GM23338 (cell line): Measurements from ENCODE around the gene POSTN. TPM values are rescaled to one million over a fixed set of nuclear protein-coding genes. Genes with fewer than 3 reads are reported as not detected.

ENCODE experiments used
- ATAC-seq: fragments of 200-7000 bp; cut with Tn5 transposase; 3 replicates; pipeline ENCODE4 v1.9.1; 2020
- DNase-seq: peaks from one replicate; pipeline ENCODE4 v3.0.0-alpha.2; 2015; ENCODE audit warnings: low spot score
- H2AFZ ChIP-seq: fragments of 200-600 bp; sonication (generic); 2 replicates; pipeline ENCODE4 v1.8.0; 2016; ENCODE audit warnings: antibody characterized with exemption, mild to moderate bottlenecking, moderate library complexity
- H3F3A ChIP-seq: fragments of 200-600 bp; sonication (generic); replicated peaks from 2 replicates; pipeline ENCODE4 v1.8.0; 2017; ENCODE audit warnings: antibody characterized with exemption, mixed run types, low read depth
- H3K27ac ChIP-seq: fragments of 200-600 bp; sonication (generic); 2 replicates; pipeline ENCODE4 v1.6.1; 2016; ENCODE audit warnings: low read depth
- H3K27me3 ChIP-seq: fragments of 200-600 bp; sonication (generic); 2 replicates; pipeline ENCODE4 v1.8.0; 2016; ENCODE audit warnings: mild to moderate bottlenecking, mixed run types, moderate library complexity; ENCODE audit not compliant: insufficient read depth
- H3K36me3 ChIP-seq: fragments of 200-600 bp; sonication (generic); 2 replicates; pipeline ENCODE4 v1.8.0; 2016; ENCODE audit warnings: mild to moderate bottlenecking; ENCODE audit not compliant: insufficient read depth
- H3K4me1 ChIP-seq: fragments of 200-600 bp; sonication (generic); 2 replicates; pipeline ENCODE4 v1.8.0; 2016; ENCODE audit warnings: mild to moderate bottlenecking, moderate library complexity; ENCODE audit not compliant: insufficient read depth
- H3K4me2 ChIP-seq: fragments of 200-600 bp; sonication (generic); 2 replicates; pipeline ENCODE4 v1.7.1; 2017; ENCODE audit warnings: mixed run types
- H3K4me3 ChIP-seq: fragments of 200-600 bp; sonication (generic); 2 replicates; pipeline ENCODE4 v1.6.1; 2016; ENCODE audit warnings: mixed run types
- H3K79me2 ChIP-seq: fragments of 200-600 bp; sonication (generic); replicated peaks from 2 replicates; pipeline ENCODE4 v1.8.0; 2017; ENCODE audit warnings: mild to moderate bottlenecking; ENCODE audit not compliant: insufficient read depth
- H3K9me2 ChIP-seq: fragments of 200-600 bp; sonication (generic); 2 replicates; pipeline ENCODE4 v1.8.0; 2017; ENCODE audit not compliant: insufficient read depth
- H4K20me1 ChIP-seq: fragments of 200-600 bp; sonication (generic); replicated peaks from 2 replicates; pipeline ENCODE4 v1.8.0; 2017; ENCODE audit warnings: mild to moderate bottlenecking; ENCODE audit not compliant: insufficient read depth
- H3K27ac Mint-ChIP-seq: 2 replicates; pipeline ENCODE4 v1.8.0; 2020; ENCODE audit warnings: inconsistent platforms, mild to moderate bottlenecking, moderate library complexity, mixed read lengths
- H3K27me3 Mint-ChIP-seq: 3 replicates; pipeline ENCODE4 v1.8.0; 2022; ENCODE audit warnings: low read depth, mild to moderate bottlenecking, moderate library complexity, mixed read lengths, inconsistent platforms; ENCODE audit not compliant: insufficient read depth, poor library complexity
- H3K36me3 Mint-ChIP-seq: 3 replicates; pipeline ENCODE4 v1.8.0; 2021; ENCODE audit warnings: low read depth, mild to moderate bottlenecking, inconsistent platforms, moderate library complexity, mixed read lengths
- H3K4me1 Mint-ChIP-seq: 3 replicates; pipeline ENCODE4 v1.8.0; 2020; ENCODE audit warnings: mild to moderate bottlenecking, inconsistent platforms, mixed read lengths
- H3K4me3 Mint-ChIP-seq: 3 replicates; pipeline ENCODE4 v1.8.0; 2021; ENCODE audit warnings: moderate library complexity, mild to moderate bottlenecking, inconsistent platforms, mixed read lengths
- H3K9me3 Mint-ChIP-seq: 3 replicates; pipeline ENCODE4 v1.8.0; 2020; ENCODE audit warnings: moderate library complexity, mild to moderate bottlenecking, inconsistent platforms, mixed read lengths
- CREB1 ChIP-seq: fragments of 250-450 bp; sonication (Bioruptor Pico); IDR thresholded peaks from 2 replicates; pipeline ENCODE4 v1.5.0; 2020; ENCODE audit warnings: low read depth, mild to moderate bottlenecking, moderate library complexity
- CTCF ChIP-seq, 2 experiments: fragments of 200-600 bp in 1 of 2; sonication (generic) in 1 of 2; conservative IDR thresholded peaks; 2 replicates each; pipeline versions ENCODE4 v1.5.1 to v1.6.1; 2016 to 2017; ENCODE audit warnings: antibody characterized with exemption in 2 of 2, low read depth in 2 of 2, mild to moderate bottlenecking in 2 of 2, moderate library complexity in 1 of 2
- ETS1 ChIP-seq: IDR thresholded peaks from 2 replicates; pipeline ENCODE4 v1.6.1; 2016; ENCODE audit warnings: antibody characterized with exemption
- EZH2 ChIP-seq: fragments of 200-600 bp; sonication (generic); IDR thresholded peaks from one replicate; pipeline ENCODE4 v1.8.0; 2017; ENCODE audit warnings: antibody characterized with exemption, mild to moderate bottlenecking, low read depth; ENCODE audit not compliant: unreplicated experiment
- EZH2phosphoT487 ChIP-seq: fragments of 200-600 bp; sonication (generic); IDR thresholded peaks from one replicate; pipeline ENCODE4 v1.8.1; 2018; ENCODE audit warnings: antibody characterized with exemption; ENCODE audit not compliant: unreplicated experiment
- JUNB ChIP-seq: IDR thresholded peaks from one replicate; pipeline ENCODE4 v1.6.1; 2016; ENCODE audit warnings: antibody characterized with exemption; ENCODE audit not compliant: unreplicated experiment
- NANOG ChIP-seq: IDR thresholded peaks from 2 replicates; pipeline ENCODE4 v1.6.1; 2016; ENCODE audit warnings: antibody characterized with exemption, borderline replicate concordance
- POLR2AphosphoS5 ChIP-seq: IDR thresholded peaks from 2 replicates; pipeline ENCODE4 v1.6.1; 2016; ENCODE audit warnings: antibody characterized with exemption, low read depth
- STAT1 ChIP-seq: IDR thresholded peaks from one replicate; pipeline ENCODE4 v1.6.1; 2016; ENCODE audit warnings: antibody characterized with exemption; ENCODE audit not compliant: unreplicated experiment
- ZNF114 ChIP-seq: fragments of 250-450 bp; sonication (Bioruptor Pico); IDR thresholded peaks from 2 replicates; pipeline ENCODE4 v1.5.0; 2020; ENCODE audit warnings: mild to moderate bottlenecking, moderate library complexity
- ZNF331 ChIP-seq: fragments of 250-450 bp; sonication (Bioruptor Pico); IDR thresholded peaks from 2 replicates; pipeline ENCODE4 v1.5.0; 2020; ENCODE audit warnings: low read depth, mild to moderate bottlenecking, moderate library complexity
- ZNF462 ChIP-seq: fragments of 250-450 bp; sonication (Bioruptor Pico); IDR thresholded peaks from 2 replicates; pipeline ENCODE4 v1.5.0; 2020; ENCODE audit warnings: mild to moderate bottlenecking, moderate library complexity
- polyA plus RNA-seq: library from polyadenylated mRNA; unstranded; fragments of >200 nt; fragmentation: Nextera tagmentation; extraction: Ambion mirVana; gene quantifications from 2 replicates; pipeline ENCODE4 v1.2.1, GENCODE V29; 2016
- total RNA-seq: library from RNA; depleted of rRNA; stranded (reverse); fragments of >200 nt; shearing (Covaris generic); gene quantifications from 2 replicates; pipeline ENCODE4 v1.2.3, GENCODE V29; 2014
- TF ChIP-seq, protein P1 (sequence below): IDR thresholded peaks from one replicate; pipeline ENCODE4 v1.6.1; 2018; ENCODE audit warnings: antibody characterized with exemption; ENCODE audit not compliant: unreplicated experiment

POSTN gene
- total and polyA plus RNA-seq, 2 experiments from 2014 or later, result 0.21 to 0.31 TPM

DNA sequence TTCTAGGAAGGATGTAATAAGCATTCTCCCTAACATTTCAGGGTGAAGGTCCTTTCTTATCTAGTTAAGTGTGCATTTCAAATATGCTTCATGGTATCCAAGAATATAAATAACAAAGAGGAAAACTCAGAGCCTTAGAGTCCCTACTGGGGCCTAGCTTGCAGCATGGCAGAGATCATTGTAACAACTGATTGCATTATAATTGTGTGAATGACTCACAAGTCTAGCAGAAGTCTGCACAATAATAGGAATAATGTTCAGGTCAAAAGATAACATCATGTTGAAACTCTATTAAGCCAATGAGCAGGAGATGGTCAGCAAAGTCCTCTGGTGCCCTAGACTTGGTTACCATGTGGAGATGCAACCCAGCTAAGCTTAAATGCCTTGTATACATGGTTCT, 3.4 kb downstream of the POSTN start:
- Histone ChIP-seq H3K4me1 (peaks cover 24% of the 10 kb centered on the region), H2AFZ (no peak overlapping the region), H3K4me3 (no peak overlapping the region), H3K27me3 (no peaks in the 10 kb centered on the region), H3K4me2 (peak overlapping the region; percentile 34), H3K79me2 (no peaks in the 10 kb centered on the region), H3K27ac (peak overlapping the region; percentile 7; the same call in 1 of the 2 replicates), H3F3A (no peaks in the 10 kb centered on the region), H3K36me3 (no peaks in the 10 kb centered on the region), H4K20me1 (no peaks in the 10 kb centered on the region), H3K9me2 (0 out of 2 replicates have a peak, but pooled peaks cover 2% of the 10 kb centered on the region)
- H3K27ac Mint-ChIP-seq, result peak overlapping the region; percentile 41; the same call in 1 of the 2 replicates
- ATAC-seq, result peak; percentile 63
- H3K27me3 Mint-ChIP-seq, result no peaks in the 10 kb centered on the region
- H3K4me3 Mint-ChIP-seq, result peak overlapping the region; percentile 45; the same call in 2 of the 3 replicates
- peaks cover 28% of the 10 kb centered on the region for H3K4me1 Mint-ChIP-seq
- peak; percentile 14 for DNase-seq
- H3K36me3 Mint-ChIP-seq, result no peaks in the 10 kb centered on the region
- H3K9me3 Mint-ChIP-seq, result no peaks in the 10 kb centered on the region
- TF ChIP-seq ZNF114 (CRISPR knock-in tag) (peak; percentile 9; the same call in 1 of the 2 replicates), CTCF (conservative IDR thresholded peaks at IDR 0.05; ENCODE audit: low read depth in 2 of 2) (no peak), EZH2phosphoT487 (no peak), NANOG (peak; percentile 90), POLR2AphosphoS5 (no peak), ZNF331 (no peak), CREB1 (CRISPR knock-in tag) (no peak), ZNF462 (CRISPR knock-in tag) (peak; percentile 97), ETS1 (no peak), JUNB (no peak), EZH2 (no peak), STAT1 (no peak)
- TF ChIP-seq, protein P1, sequence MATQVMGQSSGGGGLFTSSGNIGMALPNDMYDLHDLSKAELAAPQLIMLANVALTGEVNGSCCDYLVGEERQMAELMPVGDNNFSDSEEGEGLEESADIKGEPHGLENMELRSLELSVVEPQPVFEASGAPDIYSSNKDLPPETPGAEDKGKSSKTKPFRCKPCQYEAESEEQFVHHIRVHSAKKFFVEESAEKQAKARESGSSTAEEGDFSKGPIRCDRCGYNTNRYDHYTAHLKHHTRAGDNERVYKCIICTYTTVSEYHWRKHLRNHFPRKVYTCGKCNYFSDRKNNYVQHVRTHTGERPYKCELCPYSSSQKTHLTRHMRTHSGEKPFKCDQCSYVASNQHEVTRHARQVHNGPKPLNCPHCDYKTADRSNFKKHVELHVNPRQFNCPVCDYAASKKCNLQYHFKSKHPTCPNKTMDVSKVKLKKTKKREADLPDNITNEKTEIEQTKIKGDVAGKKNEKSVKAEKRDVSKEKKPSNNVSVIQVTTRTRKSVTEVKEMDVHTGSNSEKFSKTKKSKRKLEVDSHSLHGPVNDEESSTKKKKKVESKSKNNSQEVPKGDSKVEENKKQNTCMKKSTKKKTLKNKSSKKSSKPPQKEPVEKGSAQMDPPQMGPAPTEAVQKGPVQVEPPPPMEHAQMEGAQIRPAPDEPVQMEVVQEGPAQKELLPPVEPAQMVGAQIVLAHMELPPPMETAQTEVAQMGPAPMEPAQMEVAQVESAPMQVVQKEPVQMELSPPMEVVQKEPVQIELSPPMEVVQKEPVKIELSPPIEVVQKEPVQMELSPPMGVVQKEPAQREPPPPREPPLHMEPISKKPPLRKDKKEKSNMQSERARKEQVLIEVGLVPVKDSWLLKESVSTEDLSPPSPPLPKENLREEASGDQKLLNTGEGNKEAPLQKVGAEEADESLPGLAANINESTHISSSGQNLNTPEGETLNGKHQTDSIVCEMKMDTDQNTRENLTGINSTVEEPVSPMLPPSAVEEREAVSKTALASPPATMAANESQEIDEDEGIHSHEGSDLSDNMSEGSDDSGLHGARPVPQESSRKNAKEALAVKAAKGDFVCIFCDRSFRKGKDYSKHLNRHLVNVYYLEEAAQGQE, result no peak
